ENCODE measurements around the gene SHLD1. TPM values are rescaled to one million over a fixed set of nuclear protein-coding genes. Genes with fewer than 3 reads are reported as not detected.

The SHLD1 gene
- total RNA-seq, 1 experiment from 2014 or later = 2.4 TPM

DNA sequence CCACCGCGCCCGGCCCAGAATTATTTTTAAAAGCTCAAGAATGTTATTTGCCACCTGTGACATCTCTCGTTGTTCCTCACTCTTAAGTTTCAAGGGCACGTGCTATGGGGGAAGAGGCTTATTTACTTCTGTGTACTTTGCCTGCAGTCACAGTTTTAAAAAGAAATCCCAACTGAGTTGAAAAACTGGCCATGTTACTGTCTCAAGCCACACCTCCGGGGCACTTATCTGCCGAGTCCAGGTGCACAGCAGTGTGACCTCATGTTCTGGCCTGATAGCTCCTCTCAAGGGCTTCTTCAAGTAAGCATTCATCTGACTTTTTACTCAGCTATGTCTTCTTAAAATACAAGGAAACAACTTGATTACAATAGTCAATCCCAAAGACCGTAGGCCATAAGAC, 34.5 kb downstream of the SHLD1 start:
- CTCF ChIA-PET = interaction anchor here (0.6 to 4.5 kb wide), 2 partner anchors 227 to 256 kb away, joined by 3 to 17 read pairs; no protein-coding TSS in a partner anchor
- no peak for TF ChIP-seq CEBPB (IDR thresholded peaks at IDR 0.05; ENCODE audit: low read depth)
- peak overlapping the region; percentile 25; the same call in 1 of the 2 replicates for H3K4me2 ChIP-seq (ENCODE audit: low read length)
- H3K27ac ChIP-seq (ENCODE audit: low read depth, low read length) = no peak overlapping the region
- no TSS peak for BruUV-seq (replicated peaks)
- no peak for DNase-seq (ENCODE audit: low read depth, low spot score)
- no peak overlapping the region for H2AFZ ChIP-seq (ENCODE audit: low read depth, low read length, poor library complexity, severe bottlenecking)
- RAD21 ChIA-PET (ENCODE audit: low non-redundant PET in 1 of 2, low total read pairs in 2 of 2, uncharacterized antibody in 2 of 2, unreplicated experiment in 2 of 2) = no interaction called here
- no peaks in the 10 kb centered on the region for H3K36me3 ChIP-seq (ENCODE audit: control insufficient read depth in 1 of 2, insufficient read depth in 2 of 2, low read length in 2 of 2)
- no peaks in the 10 kb centered on the region for H3K9me3 ChIP-seq (ENCODE audit: control insufficient read depth in 1 of 2, insufficient read depth in 1 of 2, low read depth in 1 of 2, low read length in 2 of 2)
- H3K9me2 ChIP-seq (ENCODE audit: insufficient read depth) = no peaks in the 10 kb centered on the region
- no peaks in the 10 kb centered on the region for H3K79me2 ChIP-seq (ENCODE audit: insufficient read depth, low read length)
- no peak overlapping the region for H3K4me3 ChIP-seq (replicated peaks in 1 of 2; ENCODE audit: low read depth in 1 of 2, low read length in 2 of 2)
- H3K9ac ChIP-seq (ENCODE audit: low read length) = no peak overlapping the region
- intact Hi-C loops (cut with micrococcal nuclease) = no loop called here
- no peak for ATAC-seq
- POLR2A ChIA-PET = no interaction called here
- H3K4me1 ChIP-seq (ENCODE audit: control insufficient read depth in 1 of 2, insufficient read depth in 2 of 2, low read length in 2 of 2) = peaks cover 15 to 23% of the 10 kb centered on the region in 2 experiments
- no peaks in the 10 kb centered on the region for H4K20me1 ChIP-seq (ENCODE audit: insufficient read depth)
- no peaks in the 10 kb centered on the region for H3K27me3 ChIP-seq (ENCODE audit: insufficient read depth, low read length)

DNA sequence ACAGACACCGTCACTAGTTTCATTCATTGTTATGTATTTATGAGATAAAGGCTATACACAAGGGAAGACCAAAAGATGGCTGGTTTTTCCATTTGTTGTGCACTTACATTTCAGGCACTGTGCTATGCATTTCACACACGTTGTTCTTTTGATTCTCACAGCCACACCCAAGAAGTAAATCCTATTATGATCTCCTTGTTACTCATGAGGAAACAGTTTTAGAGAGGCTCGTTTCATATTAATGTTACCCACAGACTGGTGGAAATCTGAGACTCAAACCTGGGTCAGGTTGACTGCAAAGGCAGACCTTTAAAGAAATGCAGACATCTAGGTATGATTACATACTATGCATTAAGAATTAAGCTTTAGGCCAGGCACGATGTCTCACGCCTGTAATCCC, 34.9 kb downstream of the SHLD1 start:
- no peaks in the 10 kb centered on the region for H3K36me3 ChIP-seq (ENCODE audit: control insufficient read depth in 1 of 2, insufficient read depth in 2 of 2, low read length in 2 of 2)
- H3K9me3 ChIP-seq (ENCODE audit: control insufficient read depth in 1 of 2, insufficient read depth in 1 of 2, low read depth in 1 of 2, low read length in 2 of 2) = no peaks in the 10 kb centered on the region
- TF ChIP-seq CBX3 (IDR thresholded peaks at IDR 0.05; ENCODE audit: low read depth) (no peak), EGR1 (IDR thresholded peaks at IDR 0.05; ENCODE audit: low read depth) (no peak), SP1 (IDR thresholded peaks at IDR 0.05; ENCODE audit: low read depth) (peak; percentile 10; the same call in 1 of the 2 replicates)
- no peak overlapping the region for H3K27ac ChIP-seq (ENCODE audit: low read depth, low read length)
- H3K4me1 ChIP-seq (ENCODE audit: control insufficient read depth in 1 of 2, insufficient read depth in 2 of 2, low read length in 2 of 2) = peaks cover 15 to 23% of the 10 kb centered on the region in 2 experiments
- no peak overlapping the region for H3K4me3 ChIP-seq (replicated peaks in 1 of 2; ENCODE audit: low read depth in 1 of 2, low read length in 2 of 2)
- ChIA-PET POLR2A (no interaction called here), CTCF (interaction anchor here (0.6 to 4.5 kb wide), 2 partner anchors 228 to 256 kb away, joined by 3 to 17 read pairs; no protein-coding TSS in a partner anchor), RAD21 (ENCODE audit: low non-redundant PET in 1 of 2, low total read pairs in 2 of 2, uncharacterized antibody in 2 of 2, unreplicated experiment in 2 of 2) (no interaction called here)
- no peaks in the 10 kb centered on the region for H3K9me2 ChIP-seq (ENCODE audit: insufficient read depth)
- intact Hi-C loops (cut with micrococcal nuclease) = no loop called here
- no peak for DNase-seq (ENCODE audit: low read depth, low spot score)
- no peaks in the 10 kb centered on the region for H3K27me3 ChIP-seq (ENCODE audit: insufficient read depth, low read length)
- H3K79me2 ChIP-seq (ENCODE audit: insufficient read depth, low read length) = no peaks in the 10 kb centered on the region
- H2AFZ ChIP-seq (ENCODE audit: low read depth, low read length, poor library complexity, severe bottlenecking) = no peak overlapping the region
- no TSS peak for BruUV-seq (replicated peaks)
- no peak overlapping the region for H3K9ac ChIP-seq (ENCODE audit: low read length)
- no peak for ATAC-seq
- peak overlapping the region; percentile 25; the same call in 1 of the 2 replicates for H3K4me2 ChIP-seq (ENCODE audit: low read length)
- no peaks in the 10 kb centered on the region for H4K20me1 ChIP-seq (ENCODE audit: insufficient read depth)

All from HCT116 (cell line).